Amniotic stem cell (primary cell): ENCODE data around the gene CGRRF1.

Source experiments
- DNase-seq: peaks from one replicate; lab custom pipeline; 2025; lab: John Stamatoyannopoulos, UW

CGRRF1 gene

DNA sequence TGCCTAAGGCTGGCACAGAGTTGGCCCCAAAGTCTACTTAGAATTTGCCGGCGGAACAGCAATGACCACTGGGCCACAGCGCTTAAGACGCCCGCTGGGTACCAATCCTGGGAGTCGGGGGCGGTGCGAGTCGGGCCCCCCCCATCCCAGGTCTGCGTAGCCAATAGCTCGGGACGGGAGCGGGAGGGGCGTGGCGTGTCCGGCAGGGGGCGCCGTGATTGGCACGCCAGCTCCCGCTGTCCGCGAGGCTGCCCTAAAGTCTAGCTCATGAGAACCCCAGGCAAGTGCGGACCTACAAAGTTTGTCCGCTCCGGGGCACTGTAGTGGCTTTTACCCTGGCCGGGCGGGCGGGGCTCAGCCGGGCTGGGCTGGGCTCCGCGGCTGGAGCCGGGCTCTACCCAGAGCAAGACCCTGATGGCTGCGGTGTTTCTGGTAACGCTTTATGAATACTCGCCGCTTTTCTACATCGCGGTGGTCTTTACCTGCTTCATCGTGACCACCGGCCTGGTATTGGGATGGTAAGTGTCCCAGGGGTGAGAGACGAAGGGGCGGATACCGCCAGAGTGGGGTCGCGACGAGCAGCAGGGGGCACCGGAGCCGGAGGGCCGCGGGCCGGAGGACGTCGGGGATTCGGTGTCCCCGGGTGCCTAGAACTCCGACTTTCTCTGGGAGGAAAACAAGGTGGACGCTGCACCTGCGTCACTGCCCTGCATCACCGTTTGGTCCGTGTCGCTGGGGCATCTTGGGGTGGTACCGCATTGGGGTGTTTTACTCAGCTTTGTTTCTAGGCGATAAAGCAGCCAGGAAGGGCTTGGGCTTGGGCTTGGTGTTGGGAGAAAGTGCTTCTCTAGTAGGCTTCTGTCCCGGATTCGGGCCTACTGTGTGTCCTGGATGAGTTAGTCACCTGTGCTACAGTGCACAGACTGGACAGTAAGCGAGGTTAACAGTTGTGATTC lies at the start of gene CGRRF1:
TSS of gene CGRRF1 (plus strand) at position 361 of the 956 bp plus-strand sequence. CDS start at position 415, 54 bp downstream.
- DNase-seq = peak; percentile 97

DNA sequence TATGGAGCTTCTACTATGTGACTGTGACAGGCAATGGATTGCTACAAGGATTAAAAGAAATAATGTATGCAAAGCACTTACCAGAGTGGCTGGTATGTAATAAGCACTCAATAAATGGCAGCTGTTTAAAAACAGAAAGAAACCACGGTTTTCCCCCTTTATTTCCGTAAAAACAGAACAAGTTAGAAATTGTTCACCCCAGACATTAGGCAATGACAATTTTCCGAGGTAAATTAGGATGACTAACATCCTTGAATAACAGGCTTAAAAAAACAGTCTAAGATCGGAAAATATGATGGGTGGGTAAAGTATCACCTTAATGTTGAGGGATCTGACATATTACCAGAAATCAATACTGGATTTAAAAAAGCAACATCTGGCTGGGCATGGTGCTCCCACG lies 47.7 kb upstream of the CGRRF1 start:
- no peak for DNase-seq

- no peak for DNase-seq
Measured at GRCh38 chr14:54465654-54466053, 44.1 kb upstream of the CGRRF1 start.

- DNase-seq = no peak
Measured at GRCh38 chr14:54467280-54467679, 42.4 kb upstream of the CGRRF1 start.

DNA sequence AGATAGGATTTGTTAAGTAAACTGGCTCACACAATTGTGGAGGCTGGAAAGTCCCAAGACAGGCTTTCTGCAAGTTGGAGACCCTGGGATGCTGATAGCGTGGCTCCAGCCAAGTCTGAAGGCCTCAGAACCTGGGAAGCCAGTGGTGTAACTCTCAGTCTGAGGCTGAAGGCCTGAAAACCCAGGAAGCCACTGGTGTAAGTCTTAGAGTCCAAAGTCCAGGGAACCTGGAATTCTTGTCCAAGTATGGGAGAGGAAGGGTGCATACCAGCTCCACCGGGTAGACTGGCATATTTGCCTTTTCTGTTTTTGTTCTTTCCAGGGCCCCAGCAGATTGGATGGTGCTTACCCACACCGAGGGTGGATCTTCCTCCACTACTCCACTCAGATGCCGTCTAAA lies 39.0 kb upstream of the CGRRF1 start:
- DNase-seq = no peak

DNA sequence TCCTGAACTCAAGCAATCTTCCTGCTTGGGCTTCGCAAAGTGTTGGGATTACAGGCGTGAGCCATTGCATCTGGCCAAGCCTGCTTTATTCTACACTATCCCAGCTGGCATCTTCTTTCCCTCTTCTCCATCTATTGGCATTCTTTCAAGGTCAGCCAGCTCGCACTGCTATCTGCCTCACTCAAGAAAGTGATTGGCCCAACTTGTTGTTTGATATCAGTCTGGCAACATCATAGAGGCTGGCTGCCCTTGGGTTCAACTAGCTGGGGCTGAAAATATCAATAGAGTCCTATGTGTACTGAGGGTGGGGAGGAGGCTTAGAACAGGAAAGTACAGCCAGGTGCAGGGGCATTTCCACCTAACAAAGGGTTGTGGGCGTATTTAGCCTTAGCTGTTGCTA lies 38.1 kb upstream of the CGRRF1 start:
- DNase-seq = no peak

DNA sequence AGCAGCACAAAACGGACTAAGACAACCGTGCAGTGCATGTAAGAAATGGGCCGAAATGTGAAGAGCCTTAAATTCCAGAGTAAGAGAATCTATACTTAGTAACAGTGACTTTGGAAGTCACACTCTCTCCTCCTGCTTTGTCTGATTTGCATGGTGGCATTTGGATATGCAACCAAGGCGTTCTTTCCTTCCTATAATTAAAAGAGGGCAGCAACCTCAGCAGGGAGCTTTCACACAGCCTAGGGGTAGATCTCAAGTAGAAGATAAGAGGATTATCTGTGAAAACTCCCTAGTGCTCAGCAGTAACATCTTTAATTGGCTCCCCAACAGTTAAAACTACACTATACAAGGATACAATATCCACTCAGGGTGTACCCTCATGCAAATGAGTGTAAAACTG lies 37.4 kb upstream of the CGRRF1 start:
- no peak for DNase-seq

- DNase-seq = no peak
Measured at GRCh38 chr14:54474232-54474793, 35.4 kb upstream of the CGRRF1 start.

GRCh38 chr14:54475187-54475899 lies 34.4 kb upstream of the CGRRF1 start:
- no peak for DNase-seq

DNA sequence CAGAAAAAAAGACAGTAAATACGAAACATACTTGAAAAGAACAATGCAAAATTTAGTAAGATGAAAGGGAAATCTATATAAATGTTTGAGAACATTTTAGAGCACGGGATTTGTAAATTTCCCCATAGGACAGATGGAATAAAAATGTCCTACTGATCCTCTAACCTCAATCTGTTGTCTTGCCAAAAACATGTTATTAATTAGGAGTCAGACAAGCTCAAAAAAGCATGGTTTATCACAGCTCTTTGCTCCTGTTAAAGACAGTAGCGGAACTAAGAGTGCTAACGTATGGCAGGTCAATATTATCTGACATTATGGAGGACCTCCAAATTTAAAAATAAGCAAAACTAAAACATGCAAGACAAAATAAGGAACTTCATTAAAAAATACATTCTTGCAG lies 33.8 kb upstream of the CGRRF1 start:
- DNase-seq = no peak

DNA sequence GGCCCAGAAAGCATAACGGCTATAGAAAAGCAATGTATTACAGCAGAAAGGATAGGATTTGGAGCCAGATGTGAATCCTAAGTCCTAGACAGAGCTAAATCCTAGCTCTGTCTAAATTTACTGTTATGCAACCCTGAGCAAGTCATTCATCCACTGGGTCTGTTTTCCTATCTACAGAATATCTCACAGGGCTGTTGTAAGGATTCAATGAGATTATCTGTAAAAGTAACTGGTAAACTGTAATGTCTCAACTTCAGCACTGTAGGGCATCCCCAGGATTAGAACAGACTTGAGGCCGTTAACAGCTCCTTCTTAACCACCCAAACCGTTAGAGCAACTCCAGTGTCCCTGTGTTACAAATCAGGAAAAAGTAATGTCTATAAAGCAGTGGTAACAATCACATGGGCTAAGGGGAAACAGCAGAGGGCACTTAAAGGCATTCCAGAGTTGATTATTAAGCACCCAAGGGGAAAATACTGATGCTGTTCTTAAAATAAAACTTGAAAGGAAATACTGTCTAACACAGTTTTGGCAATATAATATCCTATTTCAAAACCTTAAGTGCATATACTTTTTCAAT lies 31.0 kb upstream of the CGRRF1 start:
- no peak for DNase-seq

- no peak for DNase-seq
Measured at GRCh38 chr14:54480830-54481562, 28.7 kb upstream of the CGRRF1 start.

GRCh38 chr14:54481695-54482094 lies 28.0 kb upstream of the CGRRF1 start:
- no peak for DNase-seq

GRCh38 chr14:54483073-54483745 lies 26.5 kb upstream of the CGRRF1 start:
- no peak for DNase-seq

DNA sequence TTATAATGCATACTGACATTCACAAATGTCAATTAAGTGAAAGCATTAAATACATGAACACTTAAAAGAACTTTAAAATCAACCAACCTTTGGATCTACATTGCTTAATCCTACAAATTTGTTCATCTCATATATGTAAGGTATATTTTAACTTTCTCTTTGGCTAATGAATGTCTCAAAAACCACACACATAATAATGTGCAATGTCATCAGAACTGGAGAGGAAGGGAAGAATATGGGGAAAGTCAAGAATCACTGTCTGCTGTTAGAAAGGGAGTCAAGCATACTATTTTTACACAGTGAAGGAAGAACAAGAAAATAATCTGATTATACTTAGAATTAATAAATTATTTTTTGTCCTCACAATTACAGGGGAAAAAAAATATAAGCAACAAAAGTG lies 25.9 kb upstream of the CGRRF1 start:
- no peak for DNase-seq

GRCh38 chr14:54486685-54487084 lies 23.0 kb upstream of the CGRRF1 start:
- DNase-seq = no peak

- DNase-seq = no peak
Measured at GRCh38 chr14:54487771-54488170, 21.9 kb upstream of the CGRRF1 start.

DNA sequence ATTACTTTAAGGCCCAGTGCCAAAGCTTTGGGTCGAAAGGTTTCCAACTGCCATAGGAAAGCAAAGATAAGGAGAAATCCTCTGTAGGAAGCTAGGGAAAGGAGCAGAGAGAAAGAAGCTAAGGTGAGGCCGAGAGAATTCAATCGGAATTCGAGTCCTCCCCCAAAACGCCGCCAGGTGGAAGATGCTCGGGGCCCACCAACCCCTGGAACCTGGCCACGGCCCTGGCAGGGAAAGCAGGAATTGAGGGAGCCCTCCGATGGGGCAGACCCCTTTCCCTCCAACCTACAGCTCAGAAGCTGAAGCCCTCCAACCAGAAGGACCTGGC lies 21.4 kb upstream of the CGRRF1 start:
- DNase-seq = no peak

DNA sequence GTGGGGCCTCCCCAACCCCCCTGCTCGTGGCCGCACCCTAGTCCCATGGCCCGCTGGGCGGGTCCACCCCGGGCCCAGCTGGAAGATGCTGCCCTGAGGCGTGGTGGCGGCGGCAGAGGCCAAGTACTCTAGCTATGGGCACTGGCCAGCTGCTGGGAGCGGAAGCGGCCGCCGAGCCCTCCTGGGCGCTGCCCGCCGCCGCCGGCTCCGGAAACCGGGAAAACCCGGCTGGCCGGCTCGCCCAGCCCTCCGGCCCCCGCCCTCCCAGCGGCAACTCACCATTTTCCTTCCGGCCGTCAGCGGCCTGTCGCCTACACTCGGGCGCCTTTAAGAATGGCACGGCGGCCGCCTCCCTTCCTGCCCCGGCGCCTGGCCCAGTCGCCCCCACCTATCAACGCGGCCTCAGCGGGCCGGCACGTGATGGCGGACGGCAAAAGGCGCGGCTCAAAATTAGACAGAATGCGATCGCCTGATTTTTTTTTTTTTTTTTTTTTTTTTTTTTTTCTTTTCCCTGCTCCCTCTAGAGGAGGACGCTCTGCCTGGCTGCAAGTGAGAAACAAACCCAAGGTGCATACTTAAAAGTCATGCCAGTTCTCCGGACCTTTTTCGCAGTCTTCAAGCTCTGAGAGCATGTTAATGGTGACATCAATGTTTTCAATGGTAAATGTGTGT lies 20.9 kb upstream of the CGRRF1 start, which contains the start of gene GMFB:
TSS of gene GMFB (minus strand) at position 335 of the 672 bp plus-strand sequence. CDS start at position 282, 53 bp downstream.
- DNase-seq = peak; percentile 85

- no peak for DNase-seq
Measured at GRCh38 chr14:54489318-54489683, 20.4 kb upstream of the CGRRF1 start.
